ENCODE data around the gene CENPX.

The CENPX gene

GRCh38 chr17:82023447-82024241 is 966 bp upstream of the CENPX start:
- DNase-seq (ENCODE audit: low read depth in 3 of 3): no peak

- DNase-seq (ENCODE audit: low read depth in 3 of 3): peak; percentile 100
Measured at GRCh38 chr17:82022981-82023446, 336 bp upstream of the CENPX start, which contains the start of gene LRRC45. Gene LRRC45 (plus strand): TSS chr17:82023305. CDS start chr17:82023644, 339 bp downstream.

- DNase-seq (ENCODE audit: low read depth in 3 of 3): no peak
Measured at GRCh38 chr17:82021900-82022309, 773 bp downstream of the CENPX start.

- no peak for DNase-seq (ENCODE audit: low read depth in 3 of 3)
Measured at GRCh38 chr17:82021107-82021899, 1.4 kb downstream of the CENPX start.

- DNase-seq (ENCODE audit: low read depth in 3 of 3): no peak
Measured at GRCh38 chr17:82020572-82021106, 2.0 kb downstream of the CENPX start.

- DNase-seq (ENCODE audit: low read depth in 3 of 3): peak; percentile 52 to 65 (median 54)
Measured at GRCh38 chr17:82019690-82020571, 2.7 kb downstream of the CENPX start.

- no peak for DNase-seq (ENCODE audit: low read depth in 3 of 3)
Measured at GRCh38 chr17:82018989-82019689, 3.5 kb downstream of the CENPX start.

GRCh38 chr17:82018152-82018988 is 4.3 kb downstream of the CENPX start:
- DNase-seq (ENCODE audit: low read depth in 3 of 3): no peak

GRCh38 chr17:82017612-82018151 is 5.0 kb downstream of the CENPX start:
- DNase-seq (ENCODE audit: low read depth in 3 of 3): no peak

GRCh38 chr17:82016875-82017459 is 5.7 kb downstream of the CENPX start:
- DNase-seq (ENCODE audit: low read depth in 3 of 3): no peak

- no peak for DNase-seq (ENCODE audit: low read depth in 3 of 3)
Measured at GRCh38 chr17:82016061-82016874, 6.4 kb downstream of the CENPX start.

- no peak for DNase-seq (ENCODE audit: low read depth in 3 of 3)
Measured at GRCh38 chr17:82015311-82015971, 7.2 kb downstream of the CENPX start.

GRCh38 chr17:82014971-82015310 is 7.7 kb downstream of the CENPX start:
- DNase-seq (ENCODE audit: low read depth in 3 of 3): no peak

- no peak for DNase-seq (ENCODE audit: low read depth in 3 of 3)
Measured at GRCh38 chr17:82014432-82014831, 8.2 kb downstream of the CENPX start.

- no peak for DNase-seq (ENCODE audit: low read depth in 3 of 3)
Measured at GRCh38 chr17:82013772-82014321, 8.8 kb downstream of the CENPX start.

- DNase-seq (ENCODE audit: low read depth in 3 of 3): no peak
Measured at GRCh38 chr17:82013341-82013740, 9.3 kb downstream of the CENPX start.

- no peak for DNase-seq (ENCODE audit: low read depth in 3 of 3)
Measured at GRCh38 chr17:82012640-82013295, 9.9 kb downstream of the CENPX start.

All from stimulated activated CD4-positive, alpha-beta T cell treated with anti-CD3 and anti-CD28 coated beads, TNF-alpha, amount 100 ng/mL, for 48 hours (primary cell).